MM.1S (cell line): ENCODE results near the gene ADGRF1.

ENCODE experiments used
- CTCF ChIP-seq: fragments of 300-600 bp; sonication (generic); IDR thresholded peaks from 2 replicates; pipeline ENCODE4 v1.5.1; 2016; ENCODE audit warnings: antibody characterized with exemption, low read length, mixed read lengths
- EZH2 ChIP-seq: fragments of 300-600 bp; sonication (generic); optimal IDR thresholded peaks from 2 replicates; pipeline ENCODE3; 2017; ENCODE audit warnings: low read depth, mild to moderate bottlenecking, antibody characterized with exemption, low read length, mixed read lengths

- TF ChIP-seq CTCF (no peak), EZH2 (no peak)
Measured at GRCh38 chr6:47084610-47085009, 42.5 kb upstream of the ADGRF1 start.
